GM23248 (cell line): ENCODE data around the gene IL1RAPL2.

Source experiments
- EZH2 ChIP-seq: fragments of 200-600 bp; sonication (generic); IDR thresholded peaks from 2 replicates; pipeline ENCODE4 v1.6.1; 2018; ENCODE audit warnings: antibody characterized with exemption, mild to moderate bottlenecking; ENCODE audit not compliant: insufficient read depth, poor library complexity, severe bottlenecking
- EZH2phosphoT487 ChIP-seq: fragments of 200-600 bp; sonication (generic); IDR thresholded peaks from 2 replicates; pipeline ENCODE4 v1.6.1; 2018; ENCODE audit warnings: antibody characterized with exemption, moderate library complexity, mild to moderate bottlenecking, low read depth; ENCODE audit not compliant: insufficient read depth

DNA sequence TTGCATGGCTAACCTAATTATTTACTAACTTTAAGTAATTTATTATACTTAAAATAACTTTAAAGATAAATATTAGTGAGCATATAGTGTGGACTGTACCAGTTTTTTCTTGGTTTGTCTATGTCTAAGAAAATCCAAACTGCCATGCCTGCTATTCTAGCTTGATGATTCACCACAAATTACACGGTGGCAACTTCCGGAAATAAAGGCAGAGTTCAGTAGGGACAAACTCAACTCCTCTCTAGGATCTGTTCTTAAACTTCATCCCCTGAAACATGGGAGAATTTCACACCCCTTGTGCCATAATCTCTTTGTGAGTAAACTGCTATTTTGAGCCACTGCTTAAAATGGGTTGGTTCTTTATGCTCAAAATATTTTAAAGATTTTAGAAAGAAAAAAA lies 1042.7 kb downstream of the IL1RAPL2 start:
- TF ChIP-seq EZH2phosphoT487 (no peak), EZH2 (no peak)
